ENCODE results near the gene AHSP. TPM values are rescaled to one million over a fixed set of nuclear protein-coding genes. Genes with fewer than 3 reads are reported as not detected.

Gene AHSP, protein sequence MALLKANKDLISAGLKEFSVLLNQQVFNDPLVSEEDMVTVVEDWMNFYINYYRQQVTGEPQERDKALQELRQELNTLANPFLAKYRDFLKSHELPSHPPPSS
- polyA plus RNA-seq (2013, experiment 1 of 2): 1.5 TPM
- 1.3 TPM for polyA plus RNA-seq (2013, experiment 2 of 2)

DNA sequence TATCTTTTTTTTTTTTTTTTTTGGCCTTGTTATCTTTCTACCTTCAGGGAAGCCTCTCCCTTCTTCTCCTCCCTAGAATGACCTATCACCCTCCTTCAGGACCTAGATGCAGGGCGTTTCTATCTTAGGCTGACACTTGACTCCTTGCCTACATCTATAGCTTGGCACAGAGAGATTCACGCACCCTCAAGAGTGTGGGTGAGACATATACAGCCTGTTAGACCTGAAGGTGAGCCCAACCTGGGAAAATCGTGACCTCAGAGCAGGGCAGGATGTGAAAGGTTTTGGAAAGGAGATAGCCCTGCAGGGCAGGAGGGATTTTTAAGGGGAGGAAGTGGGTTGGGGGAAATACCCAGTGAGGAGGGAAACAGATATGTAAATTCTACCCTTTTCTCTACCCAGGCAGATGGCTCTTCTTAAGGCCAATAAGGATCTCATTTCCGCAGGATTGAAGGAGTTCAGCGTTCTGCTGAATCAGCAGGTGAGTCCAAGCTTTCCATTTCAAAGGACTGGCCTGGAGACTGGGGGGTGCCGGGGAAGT lies at the start of gene AHSP:
AHSP (plus strand) TSS at position 167 of the 541 bp plus-strand sequence; CDS start at position 407, 240 bp downstream.
- DNase-seq: peak; percentile 3
- no peak within 1 kb of the TSS for H3K4me3 ChIP-seq (ENCODE audit: low read length)

DNA sequence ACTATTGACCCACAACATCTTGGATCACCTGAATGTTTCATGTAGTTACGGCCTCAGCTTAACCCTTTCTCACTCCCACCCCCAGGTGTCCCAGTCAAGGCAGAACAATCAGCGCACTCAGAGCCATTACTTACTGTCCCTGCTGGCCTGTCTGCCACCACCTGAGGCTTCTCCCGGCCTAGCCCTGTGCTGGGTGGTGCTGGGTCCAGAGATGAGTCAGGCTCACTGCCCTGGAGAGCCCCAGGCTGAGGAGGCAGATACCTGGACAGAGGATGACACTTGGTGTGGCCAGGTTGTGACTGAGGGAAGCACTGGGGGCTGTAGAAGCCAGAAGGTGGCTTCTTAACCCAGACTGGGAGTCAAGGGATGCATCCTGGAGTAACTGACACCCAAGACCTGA lies 48.7 kb upstream of the AHSP start:
- DNase-seq: no peak
- no peak overlapping the region for H4K5ac ChIP-seq (ENCODE audit: low read length)
- H3K27ac ChIP-seq (ENCODE audit: low read depth, low read length): no peak overlapping the region
- no peak overlapping the region for H3K56ac ChIP-seq (ENCODE audit: low read length)
- H3K9ac ChIP-seq (ENCODE audit: low read length): no peak overlapping the region
- H3K23ac ChIP-seq (ENCODE audit: low read length): no peak overlapping the region
- no peak overlapping the region for H2BK5ac ChIP-seq (ENCODE audit: low read length)
- no peaks in the 10 kb centered on the region for H3K79me1 ChIP-seq (ENCODE audit: low read length)
- WGBS (ENCODE audit: extremely low coverage, insufficient coverage, low lambda C conversion rate): no CpG with 5 or more reads among the region's 3 CpGs
- H3K4ac ChIP-seq (ENCODE audit: low read depth, low read length): no peak overlapping the region
- no peak overlapping the region for H3K4me3 ChIP-seq (ENCODE audit: low read length)
- peaks cover 3% of the 10 kb centered on the region for H3K27me3 ChIP-seq (ENCODE audit: insufficient read depth, low read length, poor library complexity)
- no peaks in the 10 kb centered on the region for H3K79me2 ChIP-seq (ENCODE audit: control insufficient read depth, insufficient read depth, low read length)
- H3K18ac ChIP-seq (ENCODE audit: low read length): no peak overlapping the region
- H4K8ac ChIP-seq (ENCODE audit: low read depth, low read length): no peak overlapping the region
- no peak overlapping the region for H3K4me2 ChIP-seq (ENCODE audit: low read length)
- no peak overlapping the region for H2BK15ac ChIP-seq (replicated peaks; ENCODE audit: low read depth)
- H2BK120ac ChIP-seq (ENCODE audit: low read depth, low read length): no peak overlapping the region
- no peaks in the 10 kb centered on the region for H3K4me1 ChIP-seq (ENCODE audit: control insufficient read depth, low read depth, low read length)
- no peak overlapping the region for H2AK5ac ChIP-seq (ENCODE audit: low read length)
- H3K36me3 ChIP-seq (ENCODE audit: control insufficient read depth, insufficient read depth, low read length): no peaks in the 10 kb centered on the region

More for the DNA sequence above, at the start of gene AHSP:
- Histone ChIP-seq H3K56ac (ENCODE audit: low read length) (peak within 1 kb of the TSS; percentile 67), H3K36me3 (ENCODE audit: control insufficient read depth, insufficient read depth, low read length) (no peaks in the 10 kb centered on the region), H3K27ac (ENCODE audit: low read depth, low read length) (no peak within 1 kb of the TSS), H3K79me1 (ENCODE audit: low read length) (no peaks in the 10 kb centered on the region), H2BK5ac (ENCODE audit: low read length) (no peak within 1 kb of the TSS), H3K4ac (ENCODE audit: low read depth, low read length) (no peak within 1 kb of the TSS), H2AK5ac (ENCODE audit: low read length) (no peak within 1 kb of the TSS), H4K5ac (ENCODE audit: low read length) (no peak within 1 kb of the TSS), H2BK120ac (ENCODE audit: low read depth, low read length) (no peak within 1 kb of the TSS), H3K23ac (ENCODE audit: low read length) (no peak within 1 kb of the TSS), H3K9ac (ENCODE audit: low read length) (peak within 1 kb of the TSS; percentile 22), H3K4me1 (ENCODE audit: control insufficient read depth, low read depth, low read length) (no peaks in the 10 kb centered on the region), H2BK15ac (replicated peaks; ENCODE audit: low read depth) (no peak within 1 kb of the TSS), H3K27me3 (ENCODE audit: insufficient read depth, low read length, poor library complexity) (peaks cover 11% of the 10 kb centered on the region), H3K18ac (ENCODE audit: low read length) (no peak within 1 kb of the TSS), H3K79me2 (ENCODE audit: control insufficient read depth, insufficient read depth, low read length) (no peaks in the 10 kb centered on the region), H3K4me2 (ENCODE audit: low read length) (no peak within 1 kb of the TSS), H4K8ac (ENCODE audit: low read depth, low read length) (no peak within 1 kb of the TSS)
- WGBS (ENCODE audit: extremely low coverage, insufficient coverage, low lambda C conversion rate): no CpG with 5 or more reads among the region's 6 CpGs

DNA sequence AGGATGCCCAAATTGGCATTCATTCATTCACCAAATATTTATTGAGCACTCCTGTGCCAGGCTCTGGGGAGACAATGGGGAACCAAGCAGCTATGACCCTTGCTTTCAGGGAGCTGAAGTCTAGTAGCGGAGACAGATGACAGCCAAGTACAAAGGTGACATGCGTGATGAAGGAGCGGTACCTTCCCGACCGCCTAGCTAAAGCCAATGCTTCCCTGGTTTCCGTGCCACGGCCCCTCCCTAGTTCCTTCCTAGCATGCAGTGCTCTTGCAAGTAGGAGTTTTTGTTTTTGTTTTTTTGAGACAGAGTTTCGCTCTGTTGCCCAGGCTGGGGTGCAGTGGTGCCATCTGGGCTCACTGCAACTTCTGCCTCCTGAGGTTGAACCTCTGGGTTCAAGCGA lies 47.9 kb upstream of the AHSP start:
- no CpG with 5 or more reads among the region's 9 CpGs for WGBS (ENCODE audit: extremely low coverage, insufficient coverage, low lambda C conversion rate)
- no peak for DNase-seq

DNA sequence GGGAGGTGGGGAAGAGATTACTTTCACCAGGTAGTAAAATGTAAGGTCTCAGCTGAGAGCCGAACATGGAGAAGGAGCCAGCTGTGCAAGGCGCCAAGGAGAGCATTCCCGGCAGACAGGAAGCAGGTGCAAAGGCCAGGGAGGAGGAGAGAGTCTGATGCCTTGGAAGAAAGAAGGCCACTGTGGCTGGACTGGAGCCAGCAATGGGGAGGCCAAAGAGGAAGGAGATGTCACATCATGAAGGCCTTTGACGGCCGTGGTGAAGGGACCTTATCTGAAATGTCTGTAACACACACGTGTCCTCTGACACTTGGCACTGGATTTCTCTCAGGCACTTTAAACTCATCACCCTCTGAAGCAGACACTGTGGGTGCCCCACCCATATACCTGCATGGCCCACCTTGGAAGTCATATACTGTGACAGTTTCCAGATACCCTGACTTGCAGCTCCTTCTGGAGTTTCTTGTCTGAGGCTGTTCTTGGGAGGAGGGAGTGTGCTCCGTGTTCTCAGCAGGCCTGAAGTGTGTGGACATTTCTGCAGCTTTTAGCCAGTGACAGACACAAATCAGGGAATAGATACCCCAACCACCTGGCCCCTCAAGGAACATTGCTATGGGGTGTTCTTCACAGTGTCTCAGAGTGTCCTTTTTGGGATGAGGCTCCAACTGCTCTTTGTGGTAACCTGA lies 46.7 kb upstream of the AHSP start:
- Histone ChIP-seq H3K4me3 (ENCODE audit: low read length) (no peak overlapping the region), H4K8ac (ENCODE audit: low read depth, low read length) (no peak overlapping the region), H2BK120ac (ENCODE audit: low read depth, low read length) (no peak overlapping the region), H3K27ac (ENCODE audit: low read depth, low read length) (no peak overlapping the region), H3K4ac (ENCODE audit: low read depth, low read length) (no peak overlapping the region), H2BK15ac (replicated peaks; ENCODE audit: low read depth) (no peak overlapping the region), H3K18ac (ENCODE audit: low read length) (no peak overlapping the region), H3K36me3 (ENCODE audit: control insufficient read depth, insufficient read depth, low read length) (no peaks in the 10 kb centered on the region), H3K9ac (ENCODE audit: low read length) (no peak overlapping the region), H3K27me3 (ENCODE audit: insufficient read depth, low read length, poor library complexity) (no peaks in the 10 kb centered on the region), H3K4me2 (ENCODE audit: low read length) (no peak overlapping the region), H3K56ac (ENCODE audit: low read length) (no peak overlapping the region), H2BK5ac (ENCODE audit: low read length) (no peak overlapping the region), H3K23ac (ENCODE audit: low read length) (no peak overlapping the region), H4K5ac (ENCODE audit: low read length) (no peak overlapping the region), H3K79me2 (ENCODE audit: control insufficient read depth, insufficient read depth, low read length) (no peaks in the 10 kb centered on the region), H3K79me1 (ENCODE audit: low read length) (no peaks in the 10 kb centered on the region), H2AK5ac (ENCODE audit: low read length) (no peak overlapping the region), H3K4me1 (ENCODE audit: control insufficient read depth, low read depth, low read length) (no peaks in the 10 kb centered on the region)
- no peak for DNase-seq
- no CpG with 5 or more reads among the region's 7 CpGs for WGBS (ENCODE audit: extremely low coverage, insufficient coverage, low lambda C conversion rate)

More for the DNA sequence above, 47.9 kb upstream of the AHSP start:
- no peak overlapping the region for H4K5ac ChIP-seq (ENCODE audit: low read length)
- no peak overlapping the region for H3K4ac ChIP-seq (ENCODE audit: low read depth, low read length)
- H3K18ac ChIP-seq (ENCODE audit: low read length): no peak overlapping the region
- H2BK120ac ChIP-seq (ENCODE audit: low read depth, low read length): no peak overlapping the region
- no peak overlapping the region for H2AK5ac ChIP-seq (ENCODE audit: low read length)
- H3K56ac ChIP-seq (ENCODE audit: low read length): no peak overlapping the region
- no peak overlapping the region for H2BK5ac ChIP-seq (ENCODE audit: low read length)
- no peak overlapping the region for H3K9ac ChIP-seq (ENCODE audit: low read length)
- no peak overlapping the region for H2BK15ac ChIP-seq (replicated peaks; ENCODE audit: low read depth)
- H3K4me3 ChIP-seq (ENCODE audit: low read length): no peak overlapping the region
- no peaks in the 10 kb centered on the region for H3K79me2 ChIP-seq (ENCODE audit: control insufficient read depth, insufficient read depth, low read length)
- no peak overlapping the region for H3K27ac ChIP-seq (ENCODE audit: low read depth, low read length)
- no peak overlapping the region for H3K23ac ChIP-seq (ENCODE audit: low read length)
- no peaks in the 10 kb centered on the region for H3K4me1 ChIP-seq (ENCODE audit: control insufficient read depth, low read depth, low read length)
- peaks cover 3% of the 10 kb centered on the region for H3K27me3 ChIP-seq (ENCODE audit: insufficient read depth, low read length, poor library complexity)
- H3K79me1 ChIP-seq (ENCODE audit: low read length): no peaks in the 10 kb centered on the region
- no peak overlapping the region for H3K4me2 ChIP-seq (ENCODE audit: low read length)
- no peaks in the 10 kb centered on the region for H3K36me3 ChIP-seq (ENCODE audit: control insufficient read depth, insufficient read depth, low read length)
- H4K8ac ChIP-seq (ENCODE audit: low read depth, low read length): no peak overlapping the region

DNA sequence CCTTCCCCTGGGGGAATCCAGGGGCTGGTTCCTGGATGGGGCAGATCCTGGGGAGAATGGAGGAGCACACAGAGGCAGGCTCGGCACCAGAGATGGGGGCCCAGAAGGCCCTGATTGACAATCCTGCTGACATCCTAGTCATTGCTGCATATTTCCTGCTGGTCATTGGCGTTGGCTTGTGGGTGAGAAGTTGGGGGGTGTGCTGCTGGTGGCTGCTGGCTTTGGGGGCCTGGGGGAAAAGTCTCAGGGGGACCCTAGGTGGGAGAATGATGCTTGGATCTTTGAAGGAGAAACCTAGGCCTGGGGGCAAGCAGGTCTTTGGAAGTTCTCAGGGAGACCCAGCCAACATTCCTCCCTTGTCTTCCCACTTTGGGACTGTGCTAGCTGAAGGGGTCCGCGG lies 44.6 kb upstream of the AHSP start, which contains the start of gene SLC5A2:
SLC5A2 (plus strand) TSS at position 43 of the 400 bp plus-strand sequence; CDS start at position 57, 14 bp downstream.
- Histone ChIP-seq H3K36me3 (ENCODE audit: control insufficient read depth, insufficient read depth, low read length) (no peaks in the 10 kb centered on the region), H3K56ac (ENCODE audit: low read length) (no peak within 1 kb of the TSS), H2BK5ac (ENCODE audit: low read length) (no peak within 1 kb of the TSS), H3K27ac (ENCODE audit: low read depth, low read length) (no peak within 1 kb of the TSS), H3K4me1 (ENCODE audit: control insufficient read depth, low read depth, low read length) (no peaks in the 10 kb centered on the region), H3K79me1 (ENCODE audit: low read length) (no peaks in the 10 kb centered on the region), H3K18ac (ENCODE audit: low read length) (no peak within 1 kb of the TSS), H2BK120ac (ENCODE audit: low read depth, low read length) (no peak within 1 kb of the TSS), H3K27me3 (ENCODE audit: insufficient read depth, low read length, poor library complexity) (peaks cover 10% of the 10 kb centered on the region), H4K8ac (ENCODE audit: low read depth, low read length) (no peak within 1 kb of the TSS), H3K23ac (ENCODE audit: low read length) (no peak within 1 kb of the TSS), H3K79me2 (ENCODE audit: control insufficient read depth, insufficient read depth, low read length) (no peaks in the 10 kb centered on the region), H3K4ac (ENCODE audit: low read depth, low read length) (no peak within 1 kb of the TSS), H3K4me2 (ENCODE audit: low read length) (no peak within 1 kb of the TSS), H2BK15ac (replicated peaks; ENCODE audit: low read depth) (no peak within 1 kb of the TSS), H3K9ac (ENCODE audit: low read length) (no peak within 1 kb of the TSS), H2AK5ac (ENCODE audit: low read length) (no peak within 1 kb of the TSS), H4K5ac (ENCODE audit: low read length) (no peak within 1 kb of the TSS), H3K4me3 (ENCODE audit: low read length) (no peak within 1 kb of the TSS)
- DNase-seq: no peak
- WGBS (ENCODE audit: extremely low coverage, insufficient coverage, low lambda C conversion rate): no CpG with 5 or more reads among the region's 4 CpGs

All from mesendoderm (in vitro differentiated cells).